Neural cell (in vitro differentiated cells): Measurements from ENCODE around the gene SEMA6A. TPM values are rescaled to one million over a fixed set of nuclear protein-coding genes. Genes with fewer than 3 reads are reported as not detected.
"Not testable (repeated sequence)": the region's sequence is repeated elsewhere in the genome, so short reads cannot be mapped to it uniquely, and the experiment has no call there.

Experiments
- H2AFZ ChIP-seq: fragments of 200-600, 300-800 bp; sonication (generic), shearing (Covaris generic); 2 replicates; pipeline ENCODE4 v1.6.0; 2014; ENCODE audit warnings: low read depth, mild to moderate bottlenecking, antibody characterized with exemption, low read length, moderate library complexity
- H3F3A ChIP-seq: fragments of 200-600 bp; shearing (Covaris generic); 2 replicates; pipeline ENCODE4 v1.6.1; 2016; ENCODE audit warnings: mild to moderate bottlenecking, moderate library complexity, mixed read lengths, antibody characterized with exemption, low read length; ENCODE audit not compliant: insufficient read depth, poor library complexity, severe bottlenecking
- H3K27ac ChIP-seq: fragments of 200-600, 300-800 bp; sonication (generic), shearing (Covaris generic); 2 replicates; pipeline ENCODE4 v1.5.1; 2014; ENCODE audit warnings: mild to moderate bottlenecking, low read length, moderate library complexity
- H3K27me3 ChIP-seq: fragments of 300-800, 200-600 bp; sonication (generic), shearing (Covaris generic); 2 replicates; pipeline ENCODE4 v1.6.0; 2014; ENCODE audit warnings: mild to moderate bottlenecking, low read depth, low read length, moderate library complexity; ENCODE audit not compliant: insufficient read depth
- H3K36me3 ChIP-seq: fragments of 300-800, 200-600 bp; sonication (generic), shearing (Covaris generic); 2 replicates; pipeline ENCODE4 v1.5.1; 2014; ENCODE audit warnings: mild to moderate bottlenecking, antibody characterized with exemption, low read length, moderate library complexity; ENCODE audit not compliant: insufficient read depth
- H3K4me2 ChIP-seq: fragments of 300-800, 200-600 bp; sonication (generic), shearing (Covaris generic); 2 replicates; pipeline ENCODE4 v1.6.0; 2014; ENCODE audit warnings: mild to moderate bottlenecking, low read length
- H3K4me3 ChIP-seq: fragments of 300-800, 200-600 bp; sonication (generic), shearing (Covaris generic); 2 replicates; pipeline ENCODE4 v1.5.1; 2014; ENCODE audit warnings: mild to moderate bottlenecking, low read length, moderate library complexity
- H3K79me2 ChIP-seq: fragments of 200-600 bp; shearing (Covaris generic); replicated peaks from 2 replicates; pipeline ENCODE4 v1.6.0; 2014; ENCODE audit warnings: mild to moderate bottlenecking, low read length, moderate library complexity; ENCODE audit not compliant: insufficient read depth
- H3K9ac ChIP-seq: fragments of 300-800, 200-600 bp; sonication (generic), shearing (Covaris generic); 2 replicates; pipeline ENCODE4 v1.6.1; 2016; ENCODE audit warnings: mild to moderate bottlenecking, low read length, mixed read lengths
- H3K9me2 ChIP-seq: fragments of 200-600 bp; shearing (Covaris generic); 2 replicates; pipeline ENCODE4 v1.6.1; 2016; ENCODE audit warnings: mild to moderate bottlenecking, low read length, mixed read lengths; ENCODE audit not compliant: insufficient read depth
- H3K9me3 ChIP-seq: fragments of 200-600, 300-800 bp; sonication (generic), shearing (Covaris generic); 2 replicates; pipeline ENCODE4 v1.6.1; 2016; ENCODE audit warnings: mild to moderate bottlenecking, mixed run types, low read length, moderate library complexity, mixed read lengths
- H4K20me1 ChIP-seq: fragments of 200-600 bp; shearing (Covaris generic); 2 replicates; pipeline ENCODE4 v1.6.1; 2016; ENCODE audit warnings: mild to moderate bottlenecking, mixed run types; ENCODE audit not compliant: insufficient read depth
- CTCF ChIP-seq: fragments of 450-650 bp; IDR thresholded peaks from 2 replicates; pipeline ENCODE4 v1.5.1; 2014; ENCODE audit warnings: antibody characterized with exemption, mild to moderate bottlenecking, moderate library complexity; ENCODE audit not compliant: poor library complexity, severe bottlenecking
- EP300 ChIP-seq: fragments of 450-650 bp; conservative IDR thresholded peaks from 2 replicates; pipeline ENCODE4 v1.6.1; 2014; ENCODE audit warnings: antibody characterized with exemption, mild to moderate bottlenecking, moderate library complexity; ENCODE audit not compliant: poor library complexity, severe bottlenecking
- EZH2 ChIP-seq: fragments of 200-600, 300-800 bp; shearing (Covaris generic), sonication (generic); IDR thresholded peaks from 2 replicates; pipeline ENCODE4 v1.6.1; 2014; ENCODE audit warnings: antibody characterized with exemption, low read length, borderline replicate concordance, mild to moderate bottlenecking; ENCODE audit not compliant: insufficient read depth, poor library complexity, severe bottlenecking
- MXI1 ChIP-seq: fragments of 450-650 bp; conservative IDR thresholded peaks from 2 replicates; pipeline ENCODE4 v1.6.1; 2014; ENCODE audit warnings: antibody characterized with exemption, mild to moderate bottlenecking; ENCODE audit not compliant: poor library complexity, severe bottlenecking
- POLR2AphosphoS5 ChIP-seq: IDR thresholded peaks from 2 replicates; pipeline ENCODE4 v1.6.1; 2012
- RAD21 ChIP-seq: fragments of 450-650 bp; conservative IDR thresholded peaks from 2 replicates; pipeline ENCODE4 v1.6.1; 2014; ENCODE audit warnings: antibody characterized with exemption, mild to moderate bottlenecking, moderate library complexity
- REST ChIP-seq: IDR thresholded peaks from 2 replicates; pipeline ENCODE4 v1.6.1; 2012; ENCODE audit warnings: borderline replicate concordance
- SMC3 ChIP-seq: fragments of 450-650 bp; conservative IDR thresholded peaks from 2 replicates; pipeline ENCODE4 v1.6.1; 2014; ENCODE audit warnings: antibody characterized with exemption, mild to moderate bottlenecking, moderate library complexity; ENCODE audit not compliant: poor library complexity
- TAF1 ChIP-seq: IDR thresholded peaks from 2 replicates; pipeline ENCODE4 v1.6.1; 2012; ENCODE audit warnings: low read depth
- polyA plus RNA-seq: library from polyadenylated mRNA; depleted of rRNA; stranded (reverse); fragments of >200 nt; gene quantifications from 2 replicates; pipeline ENCODE4 v1.2.3, GENCODE V29; 2014

The SEMA6A gene
- polyA plus RNA-seq, 1 donor from 2014 or later = 6.5 TPM

GRCh38 chr5:116546033-116546742, 28.4 kb downstream of the SEMA6A start:
- TF ChIP-seq REST (no peak), TAF1 (no peak), CTCF (no peak), EZH2 (no peak), POLR2AphosphoS5 (no peak), EP300 (no peak), RAD21 (no peak), MXI1 (no peak), SMC3 (no peak)
- Histone ChIP-seq H3K4me3 (no peak overlapping the region), H3K36me3 (no peaks in the 10 kb centered on the region), H3K9me3 (no peaks in the 10 kb centered on the region), H3K79me2 (peaks cover 20% of the 10 kb centered on the region), H3F3A (no peaks in the 10 kb centered on the region), H3K9ac (no peak overlapping the region), H4K20me1 (no peaks in the 10 kb centered on the region), H2AFZ (no peak overlapping the region), H3K27ac (no peak overlapping the region), H3K9me2 (no peaks in the 10 kb centered on the region), H3K4me2 (no peak overlapping the region), H3K27me3 (no peaks in the 10 kb centered on the region)

- not testable (repeated sequence) for H3K36me3 ChIP-seq
Observed at GRCh38 chr5:116545465-116545864, 29.2 kb downstream of the SEMA6A start.

More at GRCh38 chr5:116545465-116545864, 29.2 kb downstream of the SEMA6A start:
- H2AFZ ChIP-seq, H3K27me3 ChIP-seq, H3K4me2 ChIP-seq, H3K27ac ChIP-seq, H3K9me2 ChIP-seq, H3F3A ChIP-seq, H3K9ac ChIP-seq, H3K4me3 ChIP-seq, H3K9me3 ChIP-seq, H4K20me1 ChIP-seq: not testable (repeated sequence)
- peaks cover 20% of the 10 kb centered on the region for H3K79me2 ChIP-seq
